HUES48 (cell line): ENCODE results near the gene AGBL1.

ENCODE experiments used
- H3K27ac ChIP-seq: one replicate; pipeline ENCODE4 v1.7.0; 2013; ENCODE audit warnings: low read depth, low read length, inconsistent platforms
- H3K27me3 ChIP-seq: 2 replicates; pipeline ENCODE4 v1.6.1; 2013; ENCODE audit warnings: mild to moderate bottlenecking, low read length; ENCODE audit not compliant: control insufficient read depth, insufficient read depth
- H3K36me3 ChIP-seq: 2 replicates; pipeline ENCODE4 v1.6.1; 2013; ENCODE audit warnings: low read length; ENCODE audit not compliant: control insufficient read depth, insufficient read depth
- H3K4me1 ChIP-seq: 2 replicates; pipeline ENCODE4 v1.6.1; 2013; ENCODE audit warnings: mild to moderate bottlenecking, low read length; ENCODE audit not compliant: control insufficient read depth, insufficient read depth
- H3K4me3 ChIP-seq: 2 replicates; pipeline ENCODE4 v1.5.1; 2013; ENCODE audit warnings: mild to moderate bottlenecking, low read depth, low read length
- H3K9ac ChIP-seq: 2 replicates; pipeline ENCODE4 v1.6.1; 2013; ENCODE audit warnings: mild to moderate bottlenecking, low read depth, low read length, moderate library complexity
- H3K9me3 ChIP-seq: 2 replicates; pipeline ENCODE4 v1.6.1; 2013; ENCODE audit warnings: low read length; ENCODE audit not compliant: control insufficient read depth, insufficient read depth

AGBL1 gene

GRCh38 chr15:86127547-86127946, 47.9 kb downstream of the AGBL1 start:
- Histone ChIP-seq H3K27ac (no peak overlapping the region), H3K4me3 (no peak overlapping the region), H3K9ac (no peak overlapping the region)

GRCh38 chr15:86135041-86135440, 55.4 kb downstream of the AGBL1 start:
- no peaks in the 10 kb centered on the region for H3K27me3 ChIP-seq
- no peaks in the 10 kb centered on the region for H3K9me3 ChIP-seq
- H3K36me3 ChIP-seq: no peaks in the 10 kb centered on the region
- H3K27ac ChIP-seq: no peak overlapping the region
- no peak overlapping the region for H3K9ac ChIP-seq
- no peak overlapping the region for H3K4me3 ChIP-seq
- H3K4me1 ChIP-seq: no peaks in the 10 kb centered on the region

More at GRCh38 chr15:86127547-86127946, 47.9 kb downstream of the AGBL1 start:
- Histone ChIP-seq H3K36me3 (no peaks in the 10 kb centered on the region), H3K27me3 (no peaks in the 10 kb centered on the region), H3K4me1 (peaks cover 6% of the 10 kb centered on the region), H3K9me3 (no peaks in the 10 kb centered on the region)

GRCh38 chr15:86136861-86137260, 57.2 kb downstream of the AGBL1 start:
- Histone ChIP-seq H3K9ac (no peak overlapping the region), H3K4me3 (no peak overlapping the region), H3K27ac (no peak overlapping the region), H3K27me3 (no peaks in the 10 kb centered on the region), H3K36me3 (no peaks in the 10 kb centered on the region), H3K9me3 (no peaks in the 10 kb centered on the region), H3K4me1 (no peaks in the 10 kb centered on the region)

GRCh38 chr15:86138798-86139197, 59.1 kb downstream of the AGBL1 start:
- Histone ChIP-seq H3K4me1 (no peaks in the 10 kb centered on the region), H3K36me3 (no peaks in the 10 kb centered on the region), H3K9me3 (no peaks in the 10 kb centered on the region), H3K27me3 (no peaks in the 10 kb centered on the region), H3K4me3 (no peak overlapping the region), H3K9ac (no peak overlapping the region), H3K27ac (no peak overlapping the region)

GRCh38 chr15:86139828-86140227, 60.2 kb downstream of the AGBL1 start:
- no peak overlapping the region for H3K4me3 ChIP-seq
- H3K27me3 ChIP-seq: no peaks in the 10 kb centered on the region
- no peak overlapping the region for H3K9ac ChIP-seq
- H3K36me3 ChIP-seq: no peaks in the 10 kb centered on the region
- H3K27ac ChIP-seq: no peak overlapping the region
- no peaks in the 10 kb centered on the region for H3K4me1 ChIP-seq
- H3K9me3 ChIP-seq: no peaks in the 10 kb centered on the region

- Histone ChIP-seq H3K36me3 (no peaks in the 10 kb centered on the region), H3K27ac (no peak overlapping the region), H3K9me3 (no peaks in the 10 kb centered on the region), H3K4me1 (0 out of 2 replicates have a peak, but pooled peaks cover 3% of the 10 kb centered on the region), H3K27me3 (no peaks in the 10 kb centered on the region), H3K9ac (no peak overlapping the region), H3K4me3 (no peak overlapping the region)
Observed at GRCh38 chr15:86154705-86155104, 75.0 kb downstream of the AGBL1 start.

GRCh38 chr15:86155551-86155950, 75.9 kb downstream of the AGBL1 start:
- Histone ChIP-seq H3K36me3 (no peaks in the 10 kb centered on the region), H3K4me3 (no peak overlapping the region), H3K27me3 (no peaks in the 10 kb centered on the region), H3K9me3 (no peaks in the 10 kb centered on the region), H3K4me1 (peaks cover 5% of the 10 kb centered on the region), H3K27ac (no peak overlapping the region), H3K9ac (no peak overlapping the region)

GRCh38 chr15:86157606-86158293, 78.1 kb downstream of the AGBL1 start:
- no peak overlapping the region for H3K4me3 ChIP-seq
- H3K36me3 ChIP-seq: no peaks in the 10 kb centered on the region
- H3K4me1 ChIP-seq: peaks cover 17% of the 10 kb centered on the region
- no peaks in the 10 kb centered on the region for H3K9me3 ChIP-seq
- no peaks in the 10 kb centered on the region for H3K27me3 ChIP-seq
- no peak overlapping the region for H3K27ac ChIP-seq
- H3K9ac ChIP-seq: no peak overlapping the region

GRCh38 chr15:86159468-86159867, 79.8 kb downstream of the AGBL1 start:
- Histone ChIP-seq H3K9ac (no peak overlapping the region), H3K4me1 (peaks cover 17% of the 10 kb centered on the region), H3K27me3 (no peaks in the 10 kb centered on the region), H3K36me3 (no peaks in the 10 kb centered on the region), H3K4me3 (no peak overlapping the region), H3K9me3 (no peaks in the 10 kb centered on the region), H3K27ac (no peak overlapping the region)

- H3K27ac ChIP-seq: no peak overlapping the region
- H3K27me3 ChIP-seq: no peaks in the 10 kb centered on the region
- no peak overlapping the region for H3K9ac ChIP-seq
- no peaks in the 10 kb centered on the region for H3K36me3 ChIP-seq
- no peak overlapping the region for H3K4me3 ChIP-seq
- no peaks in the 10 kb centered on the region for H3K9me3 ChIP-seq
- H3K4me1 ChIP-seq: peaks cover 17% of the 10 kb centered on the region
Observed at GRCh38 chr15:86161250-86161649, 81.6 kb downstream of the AGBL1 start.

GRCh38 chr15:86162172-86162591, 82.5 kb downstream of the AGBL1 start:
- no peaks in the 10 kb centered on the region for H3K36me3 ChIP-seq
- H3K4me3 ChIP-seq: no peak overlapping the region
- peaks cover 16% of the 10 kb centered on the region for H3K4me1 ChIP-seq
- H3K9ac ChIP-seq: no peak overlapping the region
- no peak overlapping the region for H3K27ac ChIP-seq
- no peaks in the 10 kb centered on the region for H3K27me3 ChIP-seq
- H3K9me3 ChIP-seq: no peaks in the 10 kb centered on the region
